T47D (cell line): ENCODE data around the gene HMOX2.

Source experiments
- DNase-seq, 2 experiments: peaks; one replicate each; pipeline versions ENCODE4 v3.0.0 to v3.0.0-alpha.2; 2011 to 2012; ENCODE audit warnings: low read depth in 1 of 2, low spot score in 1 of 2
- JUND ChIP-seq: IDR thresholded peaks from 2 replicates; pipeline ENCODE4 v1.6.1; 2012; ENCODE audit warnings: low read depth
- in situ Hi-C: cut with HindIII; loops from 2 replicates; pipeline ENCODE4 v1.10.0; 2016; ENCODE audit warnings: low sequenced_read_pairs, low pct_unique_long_range_greater_than_20kb

The HMOX2 gene

DNA sequence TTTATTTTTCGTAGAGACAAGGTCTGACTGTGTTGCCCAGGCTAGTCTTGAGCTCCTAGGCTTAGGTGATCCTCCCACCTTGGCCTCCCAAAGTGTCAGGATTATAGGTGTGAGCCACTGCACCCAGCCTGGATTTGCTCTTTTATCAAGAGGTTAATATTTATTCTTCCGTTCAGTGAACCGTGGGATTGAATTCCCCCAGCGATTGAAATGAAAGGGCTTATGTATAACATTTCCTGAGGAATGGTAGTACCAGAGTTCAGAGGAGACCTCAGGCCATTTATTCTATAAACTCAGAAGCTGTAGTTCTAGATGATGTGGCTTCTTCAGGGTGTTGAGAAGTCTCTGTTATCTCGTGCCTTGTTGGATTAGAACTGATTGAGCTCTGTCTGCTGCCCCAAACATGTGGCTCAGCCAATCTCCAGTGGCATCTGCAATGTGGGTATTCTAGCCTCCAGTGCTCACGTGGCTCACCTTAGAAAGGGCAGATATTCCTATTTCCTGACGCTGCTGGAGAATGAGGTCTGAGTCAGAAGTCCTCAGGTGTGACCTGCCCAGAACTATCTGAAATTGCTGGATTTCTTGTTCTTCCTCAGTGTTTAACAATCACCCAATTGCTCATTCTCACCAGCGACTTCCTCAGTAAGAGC lies 22.5 kb downstream of the HMOX2 start:
- no peak for DNase-seq
- in situ Hi-C loops: no loop called here
- no peak for TF ChIP-seq JUND

GRCh38 chr16:4499196-4499555 lies 23.0 kb downstream of the HMOX2 start:
- DNase-seq: no peak
- TF ChIP-seq JUND: no peak
- in situ Hi-C loops: no loop called here

- in situ Hi-C loops: no loop called here
- peak; percentile 53 to 75 for DNase-seq
- TF ChIP-seq JUND: no peak
Measured at GRCh38 chr16:4500272-4500671, 24.1 kb downstream of the HMOX2 start.

DNA sequence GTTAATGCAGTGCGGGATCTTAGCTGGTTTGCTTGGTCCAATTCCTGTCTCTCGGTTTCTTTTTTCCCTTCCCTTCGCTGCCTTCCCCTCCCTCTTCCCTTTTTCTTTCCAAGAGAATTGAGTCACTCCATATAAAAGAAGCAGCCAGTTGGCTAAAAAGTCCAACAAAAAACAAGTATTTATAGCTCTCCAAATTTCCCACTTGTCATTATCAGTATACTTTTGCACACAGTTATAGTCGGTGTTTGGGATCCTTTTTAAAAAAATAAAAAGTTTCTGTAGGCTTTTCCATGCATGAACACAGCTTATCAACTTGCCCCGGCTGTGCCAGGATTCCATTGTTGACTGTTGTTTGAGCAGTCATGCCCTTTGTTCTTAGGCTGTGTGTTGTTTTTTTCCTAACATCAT lies 24.9 kb downstream of the HMOX2 start:
- no peak for TF ChIP-seq JUND
- DNase-seq: no peak
- in situ Hi-C loops: no loop called here

- DNase-seq: no peak
- no peak for TF ChIP-seq JUND
- in situ Hi-C loops: no loop called here
Measured at GRCh38 chr16:4505356-4506147, 29.4 kb downstream of the HMOX2 start.

- in situ Hi-C loops: no loop called here
- peak; percentile 58 to 86 for DNase-seq
- TF ChIP-seq JUND: no peak
Measured at GRCh38 chr16:4506450-4506849, 30.3 kb downstream of the HMOX2 start.

GRCh38 chr16:4507588-4508345 lies 31.6 kb downstream of the HMOX2 start:
- in situ Hi-C loops: no loop called here
- DNase-seq: no peak
- no peak for TF ChIP-seq JUND

DNA sequence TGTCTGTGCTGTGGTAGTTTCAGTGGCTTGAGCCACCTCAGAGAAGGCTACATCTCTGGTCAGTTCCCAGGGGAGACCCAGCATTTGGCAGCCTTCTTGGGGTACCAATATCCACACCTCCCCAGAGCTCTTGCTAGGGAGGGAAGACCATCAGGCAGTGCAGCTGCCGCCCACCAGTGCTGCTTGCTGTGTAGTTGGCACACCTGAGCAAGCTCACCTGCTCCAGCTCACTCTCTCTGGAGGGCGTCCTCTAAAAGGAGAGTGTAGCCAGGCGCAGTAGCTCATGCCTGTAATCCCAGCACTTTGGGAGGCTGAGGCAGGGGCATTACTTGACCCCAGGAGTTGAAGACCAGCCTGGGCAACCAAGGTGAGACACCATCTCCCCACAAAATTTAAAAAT lies 32.6 kb downstream of the HMOX2 start:
- in situ Hi-C loops: no loop called here
- DNase-seq: no peak
- no peak for TF ChIP-seq JUND

DNA sequence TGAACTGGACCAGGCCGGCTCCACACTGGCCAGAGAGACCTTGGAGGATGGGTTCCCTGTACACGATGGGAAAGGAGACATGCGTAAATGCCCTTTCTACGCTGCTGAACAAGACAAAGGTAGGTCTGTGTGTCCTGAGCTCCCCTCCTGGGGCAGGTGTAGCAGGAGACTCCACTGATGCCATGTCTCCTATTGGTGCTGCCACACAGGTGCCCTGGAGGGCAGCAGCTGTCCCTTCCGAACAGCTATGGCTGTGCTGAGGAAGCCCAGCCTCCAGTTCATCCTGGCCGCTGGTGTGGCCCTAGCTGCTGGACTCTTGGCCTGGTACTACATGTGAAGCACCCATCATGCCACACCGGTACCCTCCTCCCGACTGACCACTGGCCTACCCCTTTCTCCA lies 33.2 kb downstream of the HMOX2 start:
- in situ Hi-C loops: no loop called here
- TF ChIP-seq JUND: no peak
- no peak for DNase-seq

DNA sequence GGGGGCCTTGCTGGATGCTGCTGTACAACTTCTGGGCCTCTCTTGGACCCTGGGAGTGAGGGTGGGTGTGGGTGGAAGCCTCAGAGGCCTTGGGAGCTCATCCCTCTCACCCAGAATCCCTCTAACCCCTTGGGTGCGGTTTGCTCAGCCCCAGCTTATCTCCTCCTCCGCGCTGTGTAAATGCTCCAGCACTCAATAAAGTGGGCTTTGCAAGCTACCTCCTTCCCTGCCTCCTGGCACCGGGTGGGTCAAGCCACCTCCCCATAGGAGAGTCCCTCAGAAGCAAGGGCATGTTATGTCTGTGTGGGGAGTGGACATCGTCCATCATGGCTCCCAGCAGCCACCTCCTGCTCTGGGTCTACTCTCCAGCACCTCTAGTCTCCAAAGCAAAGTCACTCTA lies 33.9 kb downstream of the HMOX2 start:
- no peak for TF ChIP-seq JUND
- DNase-seq: no peak
- in situ Hi-C loops: no loop called here

DNA sequence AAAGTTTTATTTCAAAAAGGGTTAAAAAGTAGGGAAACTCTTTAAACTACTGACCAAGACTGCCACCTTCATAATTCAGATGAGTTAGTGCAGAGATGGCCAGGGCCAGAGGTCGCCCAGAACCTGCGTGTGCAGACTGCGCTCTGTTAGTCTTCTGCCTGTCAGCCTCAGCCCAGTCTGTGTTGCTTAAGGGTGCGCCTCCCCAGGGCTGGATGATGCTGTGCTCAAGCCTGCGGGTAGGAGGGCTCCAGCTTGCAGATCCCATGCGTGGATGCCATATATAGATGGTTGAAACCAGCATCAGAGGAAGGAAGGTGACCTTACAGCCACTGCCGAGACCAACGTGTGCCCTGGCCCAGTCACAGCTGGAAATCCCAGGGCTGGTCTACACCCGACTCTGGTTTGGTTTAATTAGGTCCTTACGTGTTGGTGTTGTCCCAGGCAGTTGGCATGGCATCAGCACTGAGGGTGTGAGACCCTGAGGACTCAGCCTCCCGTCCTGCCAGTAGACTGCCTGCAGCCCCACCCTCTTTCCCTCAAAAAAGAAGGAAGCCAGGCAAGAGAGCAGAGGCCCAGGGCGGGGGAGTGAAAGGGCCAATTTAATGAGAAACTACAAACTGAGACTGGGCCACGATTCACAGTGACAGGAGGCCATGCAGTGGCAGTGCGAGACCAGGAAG lies 34.7 kb downstream of the HMOX2 start:
- in situ Hi-C loops: no loop called here
- TF ChIP-seq JUND: no peak
- DNase-seq: no peak

GRCh38 chr16:4511441-4512082 lies 35.4 kb downstream of the HMOX2 start:
- in situ Hi-C loops: no loop called here
- peak; percentile 54 to 66 for DNase-seq
- TF ChIP-seq JUND: no peak
